HG03039 (cell line): Measurements from ENCODE around the gene MIS12.

Experiments used
- ATAC-seq: cut with Tn5 transposase; IDR thresholded peaks from one replicate; pipeline ENCODE4 v1.9.1; 2021; ENCODE audit warnings: mild to moderate bottlenecking, moderate library complexity; ENCODE audit not compliant: unreplicated experiment

MIS12 gene, protein sequence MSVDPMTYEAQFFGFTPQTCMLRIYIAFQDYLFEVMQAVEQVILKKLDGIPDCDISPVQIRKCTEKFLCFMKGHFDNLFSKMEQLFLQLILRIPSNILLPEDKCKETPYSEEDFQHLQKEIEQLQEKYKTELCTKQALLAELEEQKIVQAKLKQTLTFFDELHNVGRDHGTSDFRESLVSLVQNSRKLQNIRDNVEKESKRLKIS

GRCh38 chr17:5486206-5487124 is at the start of gene MIS12:
Gene MIS12 (plus strand): TSS chr17:5486566. CDS start chr17:5488863, 2,297 bp downstream.
- peak; percentile 85 for ATAC-seq

DNA sequence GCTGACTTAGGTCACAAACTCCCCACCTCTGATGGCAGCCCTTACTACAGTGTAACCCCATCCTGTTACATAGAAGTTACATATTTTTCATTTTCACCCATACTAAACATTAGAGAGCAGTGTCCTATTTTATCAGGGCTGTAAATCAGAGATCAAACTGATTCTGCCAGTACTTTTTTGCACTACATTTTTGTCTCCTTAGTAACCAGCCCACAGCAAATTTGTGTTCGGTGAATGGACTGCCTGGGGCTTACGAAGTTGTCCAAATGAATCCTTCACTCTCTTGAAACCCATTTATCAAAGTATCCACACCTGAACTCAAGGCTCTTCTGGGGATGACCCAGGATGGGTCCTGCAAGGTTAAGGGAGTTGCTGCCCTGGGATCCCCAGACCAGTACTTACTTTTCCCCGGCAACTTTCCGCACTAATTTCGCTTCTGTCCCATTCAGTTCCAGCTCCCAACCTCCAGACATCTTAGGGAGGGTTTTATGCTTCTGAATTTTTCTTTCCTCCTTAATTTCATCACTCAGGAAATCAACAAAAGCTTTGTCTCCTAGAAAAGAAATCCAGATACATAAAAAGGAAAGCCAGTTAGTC is 48.5 kb upstream of the MIS12 start:
- ATAC-seq, result no peak

GRCh38 chr17:5438716-5439445 is 47.5 kb upstream of the MIS12 start, which contains the start of gene C1QBP:
Gene C1QBP (minus strand): TSS chr17:5439155. CDS start chr17:5439073, 82 bp downstream.
- ATAC-seq, result peak; percentile 73

GRCh38 chr17:5439446-5439764 is 47.0 kb upstream of the MIS12 start:
- ATAC-seq, result no peak

DNA sequence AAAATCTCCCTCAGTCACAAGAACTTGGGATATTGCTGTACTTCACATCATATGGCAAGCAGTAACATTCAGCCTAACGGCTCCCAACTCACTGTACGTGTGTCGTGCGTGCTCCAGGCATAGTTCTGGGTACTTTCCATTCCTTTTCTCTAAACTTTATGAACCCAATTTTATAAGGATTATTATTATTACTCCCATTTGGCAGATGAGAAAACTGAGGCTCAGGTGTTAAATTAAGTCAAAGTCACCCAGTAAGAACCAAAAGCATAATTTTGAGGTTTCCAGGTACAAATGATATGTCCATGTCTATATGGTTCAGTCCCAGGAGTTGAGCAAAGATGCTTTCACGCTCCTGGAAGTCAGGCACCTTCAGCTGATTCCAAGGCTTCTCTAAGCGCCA is 42.6 kb upstream of the MIS12 start:
- ATAC-seq, result no peak

GRCh38 chr17:5444209-5444608 is 42.2 kb upstream of the MIS12 start:
- no peak for ATAC-seq

GRCh38 chr17:5446786-5447185 is 39.6 kb upstream of the MIS12 start:
- no peak for ATAC-seq

DNA sequence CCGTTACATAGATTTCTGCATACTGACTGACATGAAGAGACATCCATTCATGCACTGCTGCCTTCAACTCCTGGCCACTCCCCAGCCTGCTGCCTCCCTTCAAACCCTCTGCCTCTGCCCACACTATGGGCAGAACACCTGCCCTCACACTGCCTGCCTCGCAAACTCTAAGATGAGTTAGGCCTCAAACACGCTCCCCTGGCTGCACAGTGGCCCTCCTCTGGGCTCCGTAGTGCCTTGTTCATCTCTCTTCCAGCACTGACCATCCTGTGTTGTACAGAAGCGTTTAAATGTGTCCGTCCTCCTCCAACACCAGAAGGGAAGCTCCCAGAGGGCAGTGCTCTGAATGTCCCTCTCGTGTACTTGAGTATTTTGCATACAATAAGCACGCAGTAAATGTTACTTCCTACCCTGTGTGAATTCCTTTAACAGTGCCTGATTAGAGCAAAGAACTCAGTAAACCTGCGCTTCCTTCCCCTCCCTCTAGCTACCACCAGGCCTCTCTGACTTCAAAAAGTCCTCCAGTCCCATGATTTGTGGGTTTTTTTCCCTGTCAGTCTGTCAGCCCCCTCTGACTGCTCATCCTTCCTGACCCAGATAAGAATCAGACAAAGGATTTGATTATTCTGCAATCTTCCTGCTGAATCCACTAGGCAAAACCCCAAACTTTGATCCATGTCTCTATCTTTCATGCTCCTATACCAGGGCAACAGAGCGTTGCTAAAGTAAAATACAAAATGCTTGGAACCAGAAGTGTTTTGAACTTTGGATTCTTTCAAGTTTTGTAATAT is 21.5 kb upstream of the MIS12 start:
- no peak for ATAC-seq

DNA sequence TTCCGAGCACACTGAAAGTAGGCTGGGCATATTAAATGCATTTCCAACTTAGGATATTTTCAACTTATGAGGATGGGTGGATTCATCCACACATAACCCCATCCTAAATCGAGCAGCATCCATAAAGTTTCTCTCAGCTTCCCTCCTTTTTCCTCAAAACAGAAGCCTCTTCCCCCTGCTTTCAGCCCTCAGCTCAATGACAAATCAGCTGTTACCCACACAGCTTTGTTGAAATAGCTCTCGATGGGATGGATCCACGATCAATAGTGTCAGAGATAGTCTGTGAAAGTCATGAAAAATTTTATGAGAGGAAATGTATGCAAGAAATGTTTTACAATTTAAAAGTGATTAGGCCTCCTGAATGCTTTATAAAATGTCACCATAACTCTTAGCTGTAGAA is 20.1 kb upstream of the MIS12 start:
- no peak for ATAC-seq

GRCh38 chr17:5467416-5467815 is 18.9 kb upstream of the MIS12 start:
- ATAC-seq, result no peak

DNA sequence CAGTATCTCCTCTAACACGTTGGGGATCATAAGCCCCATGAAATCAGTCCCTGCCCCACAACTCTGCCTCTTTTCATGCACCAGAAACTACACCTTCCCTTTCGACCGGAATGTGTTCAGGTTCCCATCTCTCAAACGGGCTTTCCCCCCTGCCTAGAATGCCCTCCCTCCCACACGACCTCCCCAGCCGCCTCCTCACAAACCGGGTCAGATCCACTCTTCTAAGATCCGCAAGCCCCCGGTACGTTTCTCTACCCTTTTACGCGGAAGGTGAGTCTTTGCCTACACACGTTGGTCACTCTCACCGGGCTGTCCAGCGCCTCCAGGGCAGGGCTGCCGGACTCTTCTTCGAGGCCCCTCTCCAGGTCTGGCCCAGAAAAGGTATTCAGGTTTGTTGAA is 18.3 kb upstream of the MIS12 start:
- ATAC-seq, result no peak

GRCh38 chr17:5472511-5472910 is 13.9 kb upstream of the MIS12 start:
- no peak for ATAC-seq

GRCh38 chr17:5473906-5474305 is 12.5 kb upstream of the MIS12 start:
- no peak for ATAC-seq

DNA sequence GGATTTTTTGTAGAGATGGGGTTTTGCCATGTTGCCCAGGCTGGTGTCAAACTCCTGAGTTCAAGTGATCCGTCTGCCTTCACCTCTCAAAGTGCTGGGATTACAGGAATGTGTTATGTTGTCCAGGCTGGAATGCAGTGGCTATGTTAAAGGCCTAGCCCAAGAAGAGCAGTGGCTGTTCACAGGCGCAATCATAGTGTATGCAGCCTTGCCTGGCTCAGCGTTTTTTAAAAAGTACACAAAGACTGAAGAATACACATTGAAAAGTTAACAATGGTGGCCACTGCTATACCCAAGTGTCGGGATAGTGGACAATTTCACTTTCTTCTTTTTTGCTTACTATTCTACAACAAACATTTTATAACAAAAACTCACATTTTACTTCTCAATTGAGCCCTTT is 7.4 kb upstream of the MIS12 start:
- ATAC-seq, result no peak

DNA sequence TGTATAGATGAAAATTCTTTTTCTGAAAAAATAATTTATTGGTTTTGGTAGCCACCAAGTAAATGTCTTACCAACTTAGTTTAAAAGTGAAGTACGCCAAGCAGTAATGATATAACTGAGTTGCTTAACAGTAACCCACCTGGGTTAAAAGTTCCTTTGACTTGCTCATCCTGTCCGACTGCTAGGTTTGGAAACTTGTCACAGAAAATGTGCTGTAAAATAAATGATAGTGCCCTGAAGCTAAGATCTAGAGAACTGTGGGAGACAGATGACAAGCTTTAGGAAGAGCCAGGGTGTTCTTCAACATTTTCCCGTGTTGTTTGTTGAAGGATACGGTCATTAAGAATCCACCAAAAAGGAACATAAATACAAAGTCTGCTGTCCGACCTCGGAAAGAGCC is 5.4 kb upstream of the MIS12 start:
- no peak for ATAC-seq

DNA sequence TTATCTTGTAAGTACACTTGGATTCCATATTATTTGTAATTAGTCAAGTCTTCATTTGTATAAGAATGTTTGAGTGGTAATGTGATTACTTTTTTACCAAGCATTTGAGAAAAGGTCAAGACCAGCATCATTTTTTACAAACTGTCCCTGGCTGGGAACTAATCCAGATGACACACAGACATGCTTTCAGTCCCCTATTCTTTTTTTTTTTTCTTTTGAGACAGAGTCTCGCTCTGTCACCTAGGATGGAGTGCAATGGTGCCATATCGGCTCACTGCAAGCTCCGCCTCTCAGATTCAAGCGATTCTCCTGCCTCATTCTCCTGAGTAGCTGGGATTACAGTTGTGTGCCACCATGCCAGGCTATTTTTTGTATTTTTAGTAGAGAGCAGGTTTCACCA is 4.9 kb upstream of the MIS12 start:
- no peak for ATAC-seq

- peak; percentile 11 for ATAC-seq
Measured at GRCh38 chr17:5485270-5486205, 828 bp upstream of the MIS12 start, which contains the start of gene DERL2. Gene DERL2 (minus strand): TSS chr17:5486178. CDS start chr17:5486161, 17 bp downstream.

DNA sequence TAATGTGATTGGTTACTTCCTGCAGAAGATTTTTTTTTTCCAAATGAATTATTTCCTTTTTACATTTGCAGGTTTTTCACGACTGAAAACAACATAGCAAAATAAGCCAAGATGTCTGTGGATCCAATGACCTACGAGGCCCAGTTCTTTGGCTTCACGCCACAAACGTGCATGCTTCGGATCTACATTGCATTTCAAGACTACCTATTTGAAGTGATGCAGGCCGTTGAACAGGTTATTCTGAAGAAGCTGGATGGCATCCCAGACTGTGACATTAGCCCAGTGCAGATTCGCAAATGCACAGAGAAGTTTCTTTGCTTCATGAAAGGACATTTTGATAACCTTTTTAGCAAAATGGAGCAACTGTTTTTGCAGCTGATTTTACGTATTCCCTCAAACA is 2.4 kb downstream of the MIS12 start:
- no peak for ATAC-seq

GRCh38 chr17:5492970-5493369 is 6.6 kb downstream of the MIS12 start:
- no peak for ATAC-seq
